H1 (cell line): ENCODE measurements around the gene MSL3B.

Experiments
- CTCF ChIA-PET: fragments of 300-600 bp; sonication (Branson Sonifier 250); formaldehyde crosslinking; loops from one replicate; lab custom pipeline; 2021; ENCODE audit not compliant: partially characterized antibody; lab: Charles Lee
- POLR2A ChIA-PET: fragments of 300-600 bp; sonication (Branson Sonifier 250); formaldehyde crosslinking; loops from one replicate; lab custom pipeline; 2021; ENCODE audit warnings: inconsistent platforms; ENCODE audit not compliant: partially characterized antibody; lab: Charles Lee
- DNase-seq, 2 experiments: peaks; one replicate each; pipeline versions ENCODE4 v3.0.0 to v3.0.0-alpha.2; 2010 to 2022; ENCODE audit warnings: low spot score in 2 of 2, low read depth in 1 of 2, mixed read lengths in 1 of 2
- FAIRE-seq: peaks from 2 replicates; lab custom pipeline; 2011; peaks lifted over from hg19 to GRCh38; lab: Jason Lieb, UNC
- H2AFZ ChIP-seq: 2 replicates; pipeline ENCODE4 v1.8.1; 2012; ENCODE audit warnings: low read length, inconsistent platforms
- H2AK5ac ChIP-seq: 2 replicates; pipeline ENCODE4 v1.6.1; 2013; ENCODE audit warnings: low read depth, low read length
- H2BK120ac ChIP-seq: replicated peaks from 2 replicates; pipeline ENCODE3; 2013; ENCODE audit warnings: low read depth, low read length, inconsistent platforms
- H2BK12ac ChIP-seq: 2 replicates; pipeline ENCODE4 v1.6.1; 2013; ENCODE audit warnings: low read depth, low read length
- H2BK15ac ChIP-seq: 2 replicates; pipeline ENCODE4 v1.6.1; 2013; ENCODE audit warnings: low read length
- H2BK20ac ChIP-seq: 2 replicates; pipeline ENCODE4 v1.6.1; 2013; ENCODE audit warnings: low read length
- H2BK5ac ChIP-seq: 2 replicates; pipeline ENCODE4 v1.6.1; 2013; ENCODE audit warnings: low read depth, low read length
- H3K14ac ChIP-seq: 2 replicates; pipeline ENCODE4 v1.6.1; 2013; ENCODE audit warnings: inconsistent platforms; ENCODE audit not compliant: insufficient read length
- H3K18ac ChIP-seq: 2 replicates; pipeline ENCODE4 v1.6.1; 2013; ENCODE audit warnings: low read length; ENCODE audit errors: extremely low read depth
- H3K23ac ChIP-seq: 2 replicates; pipeline ENCODE4 v1.6.1; 2013; ENCODE audit warnings: inconsistent platforms; ENCODE audit not compliant: insufficient read length
- H3K23me2 ChIP-seq: 2 replicates; pipeline ENCODE4 v1.6.1; 2013; ENCODE audit warnings: low read depth, low read length
- H3K27ac ChIP-seq: 2 replicates; pipeline ENCODE4 v1.6.1; 2011; ENCODE audit warnings: low read depth, low read length, inconsistent platforms
- H3K27me3 ChIP-seq, 4 experiments: replicated peaks in 1 of 4; 1 replicate in 1 of 4; 2 replicates in 3 of 4; pipeline versions ENCODE4 v1.6.1 to v1.8.1; 2011 to 2013; ENCODE audit warnings: low read length in 3 of 4, mild to moderate bottlenecking in 3 of 4, inconsistent platforms in 2 of 4, mixed read lengths in 2 of 4, moderate library complexity in 1 of 4; ENCODE audit not compliant: control insufficient read depth in 3 of 4, insufficient read depth in 3 of 4; ENCODE audit errors: extremely low read depth in 1 of 4
- H3K36me3 ChIP-seq, 4 experiments: 2 replicates each; pipeline versions ENCODE4 v1.6.1 to v1.8.1; 2011 to 2013; ENCODE audit warnings: mild to moderate bottlenecking in 4 of 4, low read length in 3 of 4, moderate library complexity in 2 of 4, control low read depth in 1 of 4, inconsistent platforms in 1 of 4; ENCODE audit not compliant: insufficient read depth in 4 of 4, control insufficient read depth in 2 of 4
- H3K4ac ChIP-seq: replicated peaks from 2 replicates; pipeline ENCODE3; 2013; ENCODE audit warnings: low read length, low read depth, mixed read lengths, inconsistent platforms; ENCODE audit not compliant: insufficient read length
- H3K4me1 ChIP-seq, 4 experiments: replicated peaks in 1 of 4; 1 replicate in 1 of 4; 2 replicates in 3 of 4; pipeline versions ENCODE4 v1.6.1 to v1.8.1; 2011 to 2013; ENCODE audit warnings: low read length in 3 of 4, inconsistent platforms in 2 of 4, mixed read lengths in 1 of 4; ENCODE audit not compliant: insufficient read depth in 4 of 4, control insufficient read depth in 3 of 4
- H3K4me2 ChIP-seq, 2 experiments: 2 replicates each; pipeline versions ENCODE4 v1.6.1 to v1.8.1; 2011 to 2013; ENCODE audit warnings: low read depth in 2 of 2, low read length in 2 of 2, control low read depth in 1 of 2, inconsistent platforms in 1 of 2, mild to moderate bottlenecking in 1 of 2; ENCODE audit not compliant: insufficient read depth in 1 of 2
- H3K4me3 ChIP-seq, 4 experiments: fragments of 200-600, 300-600 bp in 1 of 4; sonication (generic), shearing (Covaris generic), sonication (Bioruptor Twin) in 1 of 4; 2 replicates each; pipeline versions ENCODE4 v1.5.1 to v1.8.1; 2011 to 2016; ENCODE audit warnings: low read length in 4 of 4, low read depth in 3 of 4, control low read depth in 2 of 4, inconsistent platforms in 2 of 4, mild to moderate bottlenecking in 2 of 4, mixed read lengths in 1 of 4, moderate library complexity in 1 of 4; ENCODE audit not compliant: insufficient read depth in 2 of 4; ENCODE audit errors: extremely low read depth in 1 of 4
- H3K56ac ChIP-seq: replicated peaks from 2 replicates; pipeline ENCODE3; 2013; ENCODE audit warnings: low read depth, mild to moderate bottlenecking, mixed read lengths, low read length, inconsistent platforms; ENCODE audit not compliant: insufficient read length
- H3K79me1 ChIP-seq: 2 replicates; pipeline ENCODE4 v1.6.1; 2013; ENCODE audit warnings: low read depth, low read length, control low read depth
- H3K79me2 ChIP-seq, 2 experiments: 2 replicates each; pipeline versions ENCODE4 v1.6.1 to v1.8.1; 2012 to 2013; ENCODE audit warnings: low read length in 2 of 2, mild to moderate bottlenecking in 2 of 2, inconsistent platforms in 1 of 2; ENCODE audit not compliant: insufficient read depth in 2 of 2, control insufficient read depth in 1 of 2
- H3K9ac ChIP-seq, 4 experiments: replicated peaks in 1 of 4; 1 replicate in 1 of 4; 2 replicates in 3 of 4; pipeline versions ENCODE4 v1.6.1 to v1.8.1; 2011 to 2013; ENCODE audit warnings: low read depth in 3 of 4, low read length in 3 of 4, control low read depth in 2 of 4, mild to moderate bottlenecking in 2 of 4, moderate library complexity in 2 of 4, inconsistent platforms in 1 of 4; ENCODE audit errors: extremely low read depth in 1 of 4
- H3K9me3 ChIP-seq, 2 experiments: 2 replicates each; pipeline versions ENCODE4 v1.6.1 to v1.8.1; 2012 to 2013; ENCODE audit warnings: mild to moderate bottlenecking in 2 of 2, moderate library complexity in 2 of 2, control low read depth in 1 of 2, inconsistent platforms in 1 of 2, low read depth in 1 of 2, low read length in 1 of 2, mixed read lengths in 1 of 2; ENCODE audit not compliant: insufficient read depth in 2 of 2
- H4K20me1 ChIP-seq, 2 experiments: replicated peaks in 1 of 2; 2 replicates each; pipeline versions ENCODE3 to v1.8.1; 2011 to 2013; ENCODE audit warnings: inconsistent platforms in 2 of 2, low read length in 2 of 2, mild to moderate bottlenecking in 1 of 2; ENCODE audit not compliant: insufficient read depth in 2 of 2, control insufficient read depth in 1 of 2
- H4K5ac ChIP-seq: 2 replicates; pipeline ENCODE4 v1.6.1; 2013; ENCODE audit warnings: low read length, low read depth, mixed read lengths, inconsistent platforms; ENCODE audit not compliant: insufficient read length
- H4K8ac ChIP-seq: 2 replicates; pipeline ENCODE4 v1.8.0; 2013; ENCODE audit warnings: mild to moderate bottlenecking, moderate library complexity, low read length, inconsistent platforms; ENCODE audit not compliant: insufficient read depth; ENCODE audit errors: extremely low read depth
- H4K91ac ChIP-seq: replicated peaks from 2 replicates; pipeline ENCODE3; 2013; ENCODE audit warnings: low read length, mixed read lengths, inconsistent platforms; ENCODE audit not compliant: insufficient read length
- CTCF ChIP-seq, 3 experiments: IDR thresholded peaks; 1 replicate in 2 of 3; 2 replicates in 1 of 3; pipeline versions ENCODE4 v1.5.1 to v1.6.1; 2011; ENCODE audit warnings: low read length in 3 of 3, mild to moderate bottlenecking in 3 of 3, inconsistent platforms in 2 of 3, low read depth in 1 of 3, moderate library complexity in 1 of 3; ENCODE audit not compliant: insufficient read depth in 1 of 3; ENCODE audit errors: control extremely low read depth in 1 of 3
- EP300 ChIP-seq, 2 experiments: IDR thresholded peaks; 1 replicate in 1 of 2; 2 replicates in 1 of 2; pipeline ENCODE4 v1.6.1; 2011 to 2012; ENCODE audit warnings: low read depth in 2 of 2, low read length in 2 of 2, mild to moderate bottlenecking in 2 of 2, borderline replicate concordance in 1 of 2, inconsistent platforms in 1 of 2, moderate library complexity in 1 of 2
- GABPA ChIP-seq: IDR thresholded peaks from 2 replicates; pipeline ENCODE4 v1.6.1; 2011; ENCODE audit warnings: mild to moderate bottlenecking, low read length, moderate library complexity, borderline replicate concordance; ENCODE audit not compliant: insufficient read depth
- GTF2F1 ChIP-seq: IDR thresholded peaks from 2 replicates; pipeline ENCODE4 v1.6.1; 2012; ENCODE audit warnings: low read depth, low read length, improper control_type of control experiment, borderline replicate concordance
- MAX ChIP-seq: IDR thresholded peaks from 2 replicates; pipeline ENCODE4 v1.6.1; 2012; ENCODE audit warnings: inconsistent platforms
- SIN3A ChIP-seq, 2 experiments: IDR thresholded peaks in 1 of 2; conservative IDR thresholded peaks in 1 of 2; 2 replicates each; pipeline ENCODE4 v1.6.1; 2011 to 2012; ENCODE audit warnings: low read length in 2 of 2, improper control_type of control experiment in 1 of 2, low read depth in 1 of 2, mild to moderate bottlenecking in 1 of 2
- SP1 ChIP-seq: IDR thresholded peaks from 2 replicates; pipeline ENCODE4 v1.6.1; 2011; ENCODE audit warnings: low read depth, low read length
- SP2 ChIP-seq: IDR thresholded peaks from 2 replicates; pipeline ENCODE4 v1.6.1; 2012; ENCODE audit warnings: mild to moderate bottlenecking, low read length, inconsistent platforms
- TAF7 ChIP-seq: optimal IDR thresholded peaks from 2 replicates; pipeline ENCODE3; 2011; ENCODE audit warnings: low read depth, mild to moderate bottlenecking, inconsistent platforms, low read length, moderate library complexity, borderline replicate concordance
- YY1 ChIP-seq: IDR thresholded peaks from 2 replicates; pipeline ENCODE4 v1.6.1; 2011; ENCODE audit warnings: low read depth, mild to moderate bottlenecking, low read length
- WGBS, 2 experiments: shearing (Covaris generic) in 1 of 2; methylation state at CpG; one replicate each; pipeline versions ENCODE4 v1.1.6 to v1.1.7; 2013 to 2015; ENCODE audit warnings: low lambda C conversion rate in 2 of 2, mixed read lengths in 2 of 2, inconsistent platforms in 1 of 2, low coverage in 1 of 2, missing lambda C conversion rate in 1 of 2; ENCODE audit not compliant: insufficient replicate concordance in 2 of 2, insufficient coverage in 1 of 2, insufficient read length in 1 of 2; ENCODE audit errors: extremely low coverage in 1 of 2, missing lambda C conversion rate in 1 of 2; 5-methylcytosine and 5-hydroxymethylcytosine counted together

The MSL3B gene

GRCh38 chr2:233832869-233833311 is 35.3 kb downstream of the MSL3B start:
- H3K27me3 ChIP-seq: no peaks in the 10 kb centered on the region
- H2BK120ac ChIP-seq: no peak overlapping the region
- no peak overlapping the region for H4K91ac ChIP-seq
- no peak overlapping the region for H4K8ac ChIP-seq
- H3K23me2 ChIP-seq: no peaks in the 10 kb centered on the region
- no peak overlapping the region for H3K4ac ChIP-seq
- peaks cover 8 to 33% (median 19%) of the 10 kb centered on the region in 4 experiments; a peak in 7 of 8 replicates for H3K36me3 ChIP-seq
- no peak overlapping the region for H2AFZ ChIP-seq
- no peaks in the 10 kb centered on the region for H3K4me1 ChIP-seq
- WGBS, 2 experiments: 39% methylated on average over 7 of the region's 7 CpGs; no CpG with 5 or more reads in 1 of the 2 experiments
- H3K9ac ChIP-seq: no peak overlapping the region
- no peak overlapping the region for H2BK12ac ChIP-seq
- H3K4me2 ChIP-seq: no peak overlapping the region
- no peak overlapping the region for H4K5ac ChIP-seq
- no peak overlapping the region for H2BK15ac ChIP-seq
- no peak overlapping the region for H2BK20ac ChIP-seq
- H3K56ac ChIP-seq: no peak overlapping the region
- H3K79me1 ChIP-seq: 0 out of 2 replicates have a peak, but pooled peaks cover 2% of the 10 kb centered on the region
- H3K79me2 ChIP-seq: peaks cover 0 to 14% of the 10 kb centered on the region in 2 experiments; a peak in 2 of 4 replicates
- no peak overlapping the region for H3K27ac ChIP-seq
- no peak overlapping the region for H2AK5ac ChIP-seq
- no peak overlapping the region for H3K14ac ChIP-seq
- peaks cover 2 to 8% of the 10 kb centered on the region in 2 experiments for H4K20me1 ChIP-seq
- no peak overlapping the region for H3K4me3 ChIP-seq
- ChIA-PET POLR2A (interaction anchor here (1.0 to 1.8 kb wide), 6 partner anchors 11 to 432 kb away, joined by 3 to 8 read pairs (median 3); no protein-coding TSS in a partner anchor), CTCF (interaction anchor here (0.6 to 5.3 kb wide), 25 partner anchors 8 to 491 kb away, joined by 3 to 35 read pairs (median 4); no protein-coding TSS in a partner anchor)
- H3K23ac ChIP-seq: no peak overlapping the region
- no peaks in the 10 kb centered on the region for H3K9me3 ChIP-seq
- FAIRE-seq (peak; percentile 78), DNase-seq (peak; percentile 38 to 84)
- H3K18ac ChIP-seq: no peak overlapping the region
- no peak overlapping the region for H2BK5ac ChIP-seq
- TF ChIP-seq GABPA (no peak; the same call in 1 of the 2 replicates), TAF7 (no peak), SIN3A (conservative IDR thresholded peaks at IDR 0.05 in 1 of 2, IDR thresholded peaks at IDR 0.05 in 1 of 2; ENCODE audit: low read depth in 1 of 2, low read length in 2 of 2) (peak in 1 of 2 experiments; percentile 66; a peak in 1 of 4 replicates), EP300 (IDR thresholded peaks at IDR 0.05; ENCODE audit: borderline replicate concordance in 1 of 2, low read depth in 2 of 2, low read length in 2 of 2) (no peak), MAX (peak; percentile 82), SP1 (no peak), CTCF (IDR thresholded peaks at IDR 0.05; ENCODE audit: control extremely low read depth in 1 of 3, insufficient read depth in 1 of 3, low read depth in 1 of 3, low read length in 3 of 3) (peak; percentile 70 to 89 (median 79)), SP2 (no peak), GTF2F1 (no peak), YY1 (peak; percentile 75; the same call in 1 of the 2 replicates)
